GM12878 (cell line): ENCODE measurements around the gene ARL6IP5. TPM values are rescaled to one million over a fixed set of nuclear protein-coding genes. Genes with fewer than 3 reads are reported as not detected.

Source experiments
- ATAC-seq: fragments of 200-7000 bp; cut with Tn5 transposase; 3 replicates; pipeline ENCODE4 v1.9.1; 2020; ENCODE audit warnings: mild to moderate bottlenecking, moderate library complexity
- BruUV-seq: library from RNA; stranded (reverse); fragments of 400-500 nt; replicated peaks from 2 replicates; lab custom pipeline; 2021; lab: Mats Ljungman, UMichigan
- CTCF ChIA-PET: fragments of 300-600 bp; sonication (Branson Sonifier 250); formaldehyde crosslinking; extraction: SDS; loops from one replicate; lab custom pipeline; 2021; ENCODE audit warnings: inconsistent platforms; lab: Yijun Ruan, JAX
- POLR2A ChIA-PET: fragments of 350-600 bp; formaldehyde crosslinking; extraction: SDS; loops from one replicate; lab custom pipeline; 2021; ENCODE audit warnings: inconsistent platforms; lab: Charles Lee
- RAD21 ChIA-PET: fragments of 300-600 bp; sonication (Branson Sonifier 250); formaldehyde crosslinking; loops from one replicate; lab custom pipeline; 2023; ENCODE audit warnings: antibody characterized with exemption; ENCODE audit not compliant: unreplicated experiment; lab: Charles Lee
- SMC1A ChIA-PET: fragments of 300-600 bp; sonication (Branson Sonifier 250); formaldehyde crosslinking; loops from one replicate; lab custom pipeline; 2023; ENCODE audit not compliant: unreplicated experiment, uncharacterized antibody; lab: Charles Lee
- DNase-seq: peaks from one replicate; pipeline ENCODE4 v3.0.0-alpha.2; 2011; ENCODE audit warnings: low read depth, low spot score
- FAIRE-seq: peaks from 3 replicates; lab custom pipeline; 2011; peaks lifted over from hg19 to GRCh38; lab: Jason Lieb, UNC
- H2AFZ ChIP-seq: 2 replicates; pipeline ENCODE4 v1.6.0; 2011; ENCODE audit warnings: low read depth, low read length, control low read depth; ENCODE audit not compliant: control insufficient read depth
- H3K27ac ChIP-seq: 2 replicates; pipeline ENCODE4 v1.5.1; 2011; ENCODE audit warnings: control low read depth; ENCODE audit not compliant: control insufficient read depth, insufficient read depth
- H3K27me3 ChIP-seq, 2 experiments: replicated peaks in 1 of 2; 2 replicates each; pipeline versions ENCODE4 v1.6.0 to v1.6.1; 2011; ENCODE audit warnings: low read length in 1 of 2; ENCODE audit not compliant: control insufficient read depth in 2 of 2, insufficient read depth in 2 of 2
- H3K36me3 ChIP-seq, 2 experiments: 2 replicates each; pipeline ENCODE4 v1.5.1; 2011; ENCODE audit warnings: low read length in 1 of 2; ENCODE audit not compliant: control insufficient read depth in 2 of 2, insufficient read depth in 2 of 2
- H3K4me1 ChIP-seq: 2 replicates; pipeline ENCODE4 v1.6.1; 2011; ENCODE audit warnings: mild to moderate bottlenecking, low read length, moderate library complexity, mixed read lengths; ENCODE audit not compliant: control insufficient read depth, insufficient read depth
- H3K4me2 ChIP-seq: 2 replicates; pipeline ENCODE4 v1.6.0; 2011; ENCODE audit warnings: control low read depth; ENCODE audit not compliant: control insufficient read depth, insufficient read depth
- H3K4me3 ChIP-seq: fragments of 200-600 bp; sonication (generic); 2 replicates; pipeline ENCODE4 v1.5.1; 2016
- H3K79me2 ChIP-seq: 2 replicates; pipeline ENCODE4 v1.6.0; 2011; ENCODE audit warnings: low read length; ENCODE audit not compliant: control insufficient read depth, insufficient read depth
- H3K9ac ChIP-seq: 2 replicates; pipeline ENCODE4 v1.8.0; 2011; ENCODE audit warnings: low read length, control low read depth, mixed read lengths; ENCODE audit not compliant: control insufficient read depth, insufficient read depth
- H3K9me3 ChIP-seq: replicated peaks from 3 replicates; pipeline ENCODE4 v1.5.1; 2011; ENCODE audit warnings: mild to moderate bottlenecking, low read length; ENCODE audit not compliant: control insufficient read depth, insufficient read depth
- H4K20me1 ChIP-seq: 2 replicates; pipeline ENCODE4 v1.6.0; 2011; ENCODE audit not compliant: control insufficient read depth, insufficient read depth
- E2F8 ChIP-seq: fragments of 450-650 bp; IDR thresholded peaks from 2 replicates; pipeline ENCODE4 v1.6.1; 2018; ENCODE audit warnings: mild to moderate bottlenecking, low read depth, moderate library complexity; ENCODE audit not compliant: partially characterized antibody
- EED ChIP-seq: sonication (generic); IDR thresholded peaks from 2 replicates; pipeline ENCODE4 v1.6.1; 2016; ENCODE audit warnings: antibody characterized with exemption, low read depth
- HSF1 ChIP-seq: fragments of 150-350 bp; IDR thresholded peaks from 2 replicates; pipeline ENCODE4 v1.6.1; 2014; ENCODE audit warnings: mild to moderate bottlenecking, low read depth, low read length
- IKZF1 ChIP-seq: fragments of 450-650 bp; conservative IDR thresholded peaks from 2 replicates; pipeline ENCODE4 v1.6.1; 2017; ENCODE audit warnings: antibody characterized with exemption, mild to moderate bottlenecking
- NR2C1 ChIP-seq: fragments of 450-650 bp; IDR thresholded peaks from 2 replicates; pipeline ENCODE4 v1.6.1; 2017; ENCODE audit warnings: antibody characterized with exemption, mild to moderate bottlenecking, moderate library complexity
- NRF1 ChIP-seq: conservative IDR thresholded peaks from 2 replicates; pipeline ENCODE4 v1.6.1; 2011; ENCODE audit warnings: mild to moderate bottlenecking, low read depth, low read length, improper control_type of control experiment
- RAD21 ChIP-seq: IDR thresholded peaks from 2 replicates; pipeline ENCODE4 v1.6.1; 2011; ENCODE audit warnings: mild to moderate bottlenecking, low read depth, low read length, moderate library complexity; ENCODE audit not compliant: insufficient read depth
- RBBP5 ChIP-seq: fragments of 200-600 bp; sonication (generic); conservative IDR thresholded peaks from 2 replicates; pipeline ENCODE4 v1.6.1; 2016
- SMC3 ChIP-seq: IDR thresholded peaks from 2 replicates; pipeline ENCODE4 v1.6.1; 2011; ENCODE audit warnings: low read length, improper control_type of control experiment, borderline replicate concordance
- SREBF2 ChIP-seq: IDR thresholded peaks from 2 replicates; pipeline ENCODE4 v1.6.1; 2012; ENCODE audit warnings: mild to moderate bottlenecking, low read length
- TBL1XR1 ChIP-seq: IDR thresholded peaks from 2 replicates; pipeline ENCODE4 v1.6.1; 2012; ENCODE audit warnings: low read depth, low read length, improper control_type of control experiment
- ZBTB4 ChIP-seq: fragments of 450-650 bp; formaldehyde crosslinking; IDR thresholded peaks from 2 replicates; pipeline ENCODE4 v1.4.0; 2022; ENCODE audit warnings: mild to moderate bottlenecking, moderate library complexity
- ZSCAN29 ChIP-seq: fragments of 450-650 bp; IDR thresholded peaks from 2 replicates; pipeline ENCODE4 v1.6.1; 2017; ENCODE audit warnings: mild to moderate bottlenecking, moderate library complexity
- WGBS: methylation state at CpG from one replicate; pipeline ENCODE4 v1.1.6; 2016; ENCODE audit warnings: low lambda C conversion rate; ENCODE audit not compliant: insufficient replicate concordance, insufficient coverage; ENCODE audit errors: missing lambda C conversion rate; 5-methylcytosine and 5-hydroxymethylcytosine counted together
- in situ Hi-C: fragments of 300-500 bp; cut with MboI; formaldehyde crosslinking; loops from 9 replicates; pipeline ENCODE4 v1.14.3; 2018; ENCODE audit warnings: mixed read lengths
- intact Hi-C: fragments of 100-400 bp; cut with micrococcal nuclease; formaldehyde crosslinking; loops from one replicate; pipeline ENCODE4 v1.14.2; 2022; ENCODE audit not compliant: unreplicated experiment
- polyA plus RNA-seq, 11 experiments: library from polyadenylated mRNA; depleted of rRNA in 4 of 11; unstranded in 6 of 11; stranded (reverse) in 5 of 11; fragments of >200 nt; fragmentation: Nextera tagmentation in 4 of 11; fragmentation: Illumina TruSeq in 1 of 11; extraction: Ambion mirVana in 4 of 11; extraction: Trizol in 1 of 11; gene quantifications; 1 replicate in 1 of 11; 2 replicates in 10 of 11; pipeline versions ENCODE4 v1.2.1 to v1.2.3, GENCODE V29; 2011 to 2016; ENCODE audit warnings: inconsistent platforms in 2 of 11, missing spikeins in 2 of 11, low read depth in 1 of 11
- total RNA-seq, 4 experiments: library from RNA; depleted of rRNA in 3 of 4; stranded (reverse); fragments of >200 nt in 3 of 4; fragmentation: Illumina TruSeq in 1 of 4; extraction: Trizol in 1 of 4; gene quantifications; 2 replicates each; pipeline versions ENCODE4 v1.2.1 to v1.2.3, GENCODE V29; 2013 to 2021

Gene ARL6IP5
- total and polyA plus RNA-seq, 10 of the 15 experiments (the other 5 are each of a cell fraction or from before 2014, with no cell fraction given) = 78.2 to 310 (median 148) TPM

- TF ChIP-seq NRF1 (no peak), ZBTB4 (CRISPR knock-in tag) (no peak), TBL1XR1 (no peak), HSF1 (no peak)
These were observed 24.1 kb downstream of the ARL6IP5 start (continued) for GRCh38 chr3:69108811-69109210.

GRCh38 chr3:69110941-69111546 lies 26.3 kb downstream of the ARL6IP5 start:
- RAD21 ChIA-PET = no interaction called here
- no peaks in the 10 kb centered on the region for H3K79me2 ChIP-seq
- FAIRE-seq = no peak
- H4K20me1 ChIP-seq = no peaks in the 10 kb centered on the region
- SMC1A ChIA-PET = no interaction called here
- H3K9me3 ChIP-seq = no peaks in the 10 kb centered on the region
- ATAC-seq = peak; percentile 66
- no peak overlapping the region for H3K4me2 ChIP-seq
- H3K36me3 ChIP-seq = peaks cover 0 to 2% of the 10 kb centered on the region in 2 experiments; a peak in 1 of 4 replicates
- no peaks in the 10 kb centered on the region for H3K4me1 ChIP-seq
- H3K4me3 ChIP-seq = no peak overlapping the region
- no peak overlapping the region for H2AFZ ChIP-seq
- no peaks in the 10 kb centered on the region for H3K27me3 ChIP-seq
- BruUV-seq = no TSS peak
- POLR2A ChIA-PET = no interaction called here
- no peak overlapping the region for H3K27ac ChIP-seq
- WGBS = 53% methylated on average over 1 of the region's 1 CpG
- in situ Hi-C loops (no loop called here), intact Hi-C loops (no loop called here)
- CTCF ChIA-PET = interaction anchor here (1.0 to 5.8 kb wide), 2 partner anchors 9 to 126 kb away, joined by 3 to 28 read pairs; no protein-coding TSS in a partner anchor
- DNase-seq = no peak
- no peak overlapping the region for H3K9ac ChIP-seq
- TF ChIP-seq E2F8 = no peak
- TF ChIP-seq SMC3 = peak; percentile 25; the same call in 1 of the 2 replicates
- no peak for TF ChIP-seq EED
- TF ChIP-seq IKZF1 = no peak
- TF ChIP-seq NR2C1 = no peak
- TF ChIP-seq ZSCAN29 = no peak
- no peak for TF ChIP-seq SREBF2
- peak; percentile 32 for TF ChIP-seq RAD21
- no peak for TF ChIP-seq RBBP5
